HuH-7 (cell line): ENCODE results near the gene DAB1.
A peak's percentile ranks its signal among the peaks of the same experiment; 100 is the strongest.

ENCODE experiments used
- DNase-seq: peaks from one replicate; pipeline ENCODE4 v3.0.0; 2011; ENCODE audit warnings: low spot score

DAB1 gene

GRCh38 chr1:57217905-57218304 is 206.0 kb downstream of the DAB1 start:
- no peak for DNase-seq

- no peak for DNase-seq
Observed at GRCh38 chr1:57214951-57215575, 208.8 kb downstream of the DAB1 start.

GRCh38 chr1:57210881-57211280 is 213.0 kb downstream of the DAB1 start:
- DNase-seq: no peak

GRCh38 chr1:57209495-57209894 is 214.4 kb downstream of the DAB1 start:
- DNase-seq: no peak

GRCh38 chr1:57208741-57209302 is 215.0 kb downstream of the DAB1 start:
- DNase-seq: no peak

GRCh38 chr1:57206038-57206437 is 217.8 kb downstream of the DAB1 start:
- DNase-seq: no peak

DNA sequence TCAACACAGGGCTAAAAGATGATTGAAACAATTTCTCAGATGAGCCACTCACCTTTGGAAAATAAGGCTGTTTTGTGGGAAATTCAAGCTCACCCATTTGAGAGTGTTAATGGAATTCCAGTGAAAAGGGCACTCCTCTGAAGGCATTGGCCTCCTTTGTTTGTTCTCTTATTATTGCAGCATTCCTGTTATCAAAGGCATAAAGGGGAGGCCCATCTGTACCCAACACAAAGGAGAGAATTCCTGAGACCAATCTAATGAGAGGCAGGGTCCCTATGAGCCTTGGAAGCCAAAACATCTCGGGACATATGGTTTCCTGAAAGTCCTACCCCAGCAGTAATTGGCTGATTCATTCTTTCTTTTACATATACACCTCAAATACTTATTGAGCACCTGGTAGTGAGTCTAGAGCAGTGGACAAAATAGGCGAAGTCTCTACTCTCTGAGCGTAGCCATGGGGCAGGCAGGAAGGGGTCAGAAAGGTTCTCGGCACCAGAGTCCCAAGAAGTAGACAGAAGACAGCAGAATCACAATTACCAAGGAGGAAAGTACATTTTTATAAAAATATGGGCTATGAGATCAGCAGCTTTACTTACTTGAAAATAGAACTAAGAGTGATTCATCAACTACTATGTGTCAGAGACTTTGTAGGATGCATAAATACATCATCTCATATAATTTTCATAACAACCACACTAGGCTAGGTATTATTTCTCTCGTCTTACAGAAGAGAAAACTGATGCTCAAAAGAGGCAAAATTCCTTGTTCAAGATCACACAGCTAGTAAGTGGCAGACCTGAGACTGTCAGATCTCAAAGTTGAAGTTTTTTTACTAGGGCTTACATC is 218.7 kb downstream of the DAB1 start:
- peak; percentile 23 for DNase-seq

DNA sequence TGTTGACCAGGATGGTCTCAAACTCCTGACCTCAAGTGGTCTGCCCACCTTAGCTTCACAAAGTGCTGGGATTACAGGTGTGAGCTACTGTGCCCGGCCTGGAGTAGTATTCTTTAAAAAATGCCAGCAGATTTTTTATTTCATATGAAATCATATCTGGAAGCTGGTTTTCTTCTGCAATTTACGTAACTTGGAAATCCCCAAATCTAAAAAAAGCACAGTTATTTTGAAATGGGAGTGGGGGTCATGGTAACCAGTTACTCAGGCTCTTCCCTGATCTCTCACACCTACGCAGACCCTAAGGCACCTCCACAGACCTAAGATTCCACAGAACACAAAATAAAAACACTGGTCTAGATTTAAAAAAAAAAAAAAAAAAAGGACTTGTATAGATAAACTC is 219.8 kb downstream of the DAB1 start:
- DNase-seq: no peak

DNA sequence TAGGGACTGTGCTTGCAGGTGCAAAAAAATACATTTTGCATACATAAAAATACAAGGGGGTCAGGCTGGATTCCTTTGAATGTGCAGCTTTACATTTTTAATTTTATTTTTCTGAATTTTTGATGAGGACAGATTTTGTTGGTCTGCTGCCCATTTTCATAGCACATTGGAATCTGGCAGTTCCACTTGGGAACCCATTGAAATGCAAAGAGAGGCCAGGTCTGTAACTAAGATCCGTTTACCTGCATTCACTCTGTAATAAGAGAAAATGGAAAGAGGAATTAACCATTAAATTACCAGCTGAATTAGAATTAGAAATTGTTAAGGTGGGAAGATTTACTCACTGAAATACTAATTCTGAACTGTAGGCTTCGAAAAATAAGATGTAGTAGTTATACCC is 221.6 kb downstream of the DAB1 start:
- DNase-seq: no peak

- no peak for DNase-seq
Observed at GRCh38 chr1:57198912-57199311, 224.9 kb downstream of the DAB1 start.

DNA sequence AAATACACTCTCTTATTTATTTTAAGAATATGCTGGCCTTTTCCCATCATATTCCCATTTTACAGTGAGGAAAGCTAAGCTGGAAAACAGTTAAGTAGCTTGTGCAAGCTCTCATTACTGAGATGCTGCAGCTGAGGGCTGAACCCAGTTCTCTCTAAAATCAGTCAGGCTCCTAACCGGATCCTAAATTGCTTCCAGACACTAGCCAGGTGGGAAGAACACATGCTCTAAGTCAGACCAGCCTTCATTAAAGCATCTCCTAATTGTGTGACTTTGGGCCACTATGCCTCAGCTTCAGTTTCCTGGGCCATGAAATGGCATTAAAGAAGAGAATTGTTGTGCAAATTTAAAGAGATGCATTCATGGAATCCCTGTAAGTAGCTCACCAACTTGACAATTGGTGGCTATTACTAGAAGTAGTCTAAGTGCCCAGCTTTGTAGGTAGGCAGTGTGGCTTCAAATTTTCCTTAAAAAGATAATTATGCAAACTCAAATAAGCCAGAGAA is 228.4 kb downstream of the DAB1 start:
- no peak for DNase-seq

DNA sequence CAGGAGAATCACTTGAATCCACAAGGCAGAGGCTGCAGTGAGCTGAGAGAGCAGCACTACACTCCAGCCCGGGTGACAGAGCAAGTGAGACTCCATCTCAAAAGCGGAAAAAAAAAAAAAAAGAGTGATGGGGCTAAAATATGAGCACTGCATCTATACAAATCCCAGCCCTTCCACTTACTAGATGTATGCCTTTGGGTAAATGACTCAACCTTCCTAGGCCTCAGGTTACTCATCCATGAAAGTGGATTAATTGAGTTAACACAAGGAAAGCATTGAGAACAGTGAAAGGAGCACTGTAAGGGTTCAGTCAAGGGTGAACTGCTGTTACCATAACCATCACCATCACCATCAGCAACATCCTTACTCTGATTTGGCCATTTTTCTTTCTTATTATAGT is 231.6 kb downstream of the DAB1 start:
- no peak for DNase-seq

GRCh38 chr1:57190898-57191297 is 233.0 kb downstream of the DAB1 start:
- DNase-seq: no peak

GRCh38 chr1:57188168-57188567 is 235.7 kb downstream of the DAB1 start:
- no peak for DNase-seq

GRCh38 chr1:57186455-57186854 is 237.4 kb downstream of the DAB1 start:
- DNase-seq: no peak

- no peak for DNase-seq
Observed at GRCh38 chr1:57179001-57179400, 244.9 kb downstream of the DAB1 start.

DNA sequence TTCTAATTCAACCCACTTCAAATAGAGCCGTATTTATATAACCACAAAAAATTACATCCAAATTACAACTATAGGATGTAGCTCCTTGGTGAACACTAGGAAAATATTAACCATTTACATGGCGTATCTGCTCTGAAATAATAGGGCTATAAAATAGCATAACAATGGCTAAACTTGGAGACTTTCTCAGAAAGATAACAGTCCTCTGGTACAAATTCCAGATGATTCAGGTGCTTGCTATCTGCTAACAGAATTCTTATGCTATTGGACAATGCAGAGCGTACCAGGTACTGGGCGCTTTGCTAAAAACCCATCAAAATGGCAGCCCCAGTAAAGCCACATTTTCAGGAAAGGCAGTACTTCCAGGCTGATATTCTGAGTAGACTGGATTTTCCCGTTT is 248.4 kb downstream of the DAB1 start:
- no peak for DNase-seq

- no peak for DNase-seq
Observed at GRCh38 chr1:57172040-57172439, 251.8 kb downstream of the DAB1 start.

DNA sequence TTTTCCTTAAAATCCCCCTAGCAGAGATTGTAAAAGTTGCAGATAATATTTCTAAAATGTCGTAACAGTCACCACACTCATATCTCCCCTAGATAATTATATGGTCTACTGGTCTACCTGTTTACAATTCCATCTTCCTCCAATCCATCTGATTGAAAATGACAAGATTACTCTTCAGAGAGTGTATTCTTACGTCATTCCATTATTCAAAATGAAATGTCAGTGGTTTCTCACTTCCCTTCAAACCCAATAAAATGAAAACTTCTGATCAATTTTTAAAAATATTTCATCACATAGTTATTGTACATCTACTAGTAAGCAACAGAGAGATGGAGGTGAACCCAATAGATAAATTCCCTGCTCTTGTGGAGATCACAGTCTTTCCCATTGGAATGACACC is 255.9 kb downstream of the DAB1 start:
- DNase-seq: no peak

GRCh38 chr1:57165546-57165945 is 258.3 kb downstream of the DAB1 start:
- DNase-seq: no peak

- no peak for DNase-seq
Observed at GRCh38 chr1:57164584-57164983, 259.3 kb downstream of the DAB1 start.

DNA sequence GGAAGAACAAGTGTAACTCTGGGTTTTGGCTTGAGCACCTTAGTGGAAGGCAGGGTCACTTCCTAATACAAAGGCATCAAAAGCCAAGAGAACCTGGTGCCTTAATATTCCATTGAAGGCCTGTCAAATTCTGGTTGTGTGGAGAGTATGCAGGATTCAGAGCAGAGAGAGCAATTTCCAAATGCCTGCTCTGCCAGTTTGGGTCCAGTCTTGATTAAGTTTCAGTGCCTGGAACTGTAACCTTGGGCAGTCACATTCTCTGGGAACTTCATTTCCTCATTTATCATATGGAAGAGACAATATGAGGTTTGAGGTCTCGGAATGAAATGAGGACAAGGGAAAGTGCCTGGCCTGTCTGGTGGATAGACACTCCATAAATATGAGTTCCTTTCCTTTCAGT is 260.1 kb downstream of the DAB1 start:
- DNase-seq: no peak

GRCh38 chr1:57163325-57163724 is 260.5 kb downstream of the DAB1 start:
- no peak for DNase-seq
